Tibial artery (tissue), 4 donors: Measurements from ENCODE around the gene ADAMTS2.
A peak's percentile ranks its signal among the peaks of the same experiment; 100 is the strongest.

Source experiments
- DNase-seq, 2 donors: peaks; one replicate each; pipeline ENCODE4 v3.0.0-alpha.2; 2019
- H3K27ac ChIP-seq, 2 donors: fragments of 200-600 bp; sonication (generic) in 1 of 2; 1 replicate in 1 of 2; 2 replicates in 1 of 2; pipeline ENCODE4 v1.5.1; 2018 to 2019; ENCODE audit warnings: mild to moderate bottlenecking in 1 of 2
- H3K27me3 ChIP-seq, 2 donors: fragments of 200-600 bp; sonication (generic) in 1 of 2; one replicate each; pipeline versions ENCODE4 v1.5.1 to v1.6.0; 2016 to 2019
- H3K36me3 ChIP-seq, 3 donors: fragments of 200-600 bp; sonication (generic) in 2 of 3; one replicate each; pipeline ENCODE4 v1.5.1; 2016 to 2019; ENCODE audit warnings: mild to moderate bottlenecking in 2 of 3
- H3K4me1 ChIP-seq, 4 donors: fragments of 200-600 bp; sonication (generic) in 2 of 4; 1 replicate in 3 of 4; 2 replicates in 1 of 4; pipeline ENCODE4 v1.5.1; 2016 to 2019
- H3K4me3 ChIP-seq, 2 donors: fragments of 200-600 bp; sonication (generic) in 1 of 2; 1 replicate in 1 of 2; 2 replicates in 1 of 2; pipeline ENCODE4 v1.5.1; 2018 to 2019; ENCODE audit warnings: mild to moderate bottlenecking in 2 of 2
- H3K9me3 ChIP-seq, 3 donors: fragments of 200-600 bp; sonication (generic) in 1 of 3; one replicate each; pipeline ENCODE4 v1.5.1; 2016 to 2019
- CTCF ChIP-seq, 2 experiments: fragments of 200-600 bp in 1 of 2; fragments of 450-650 bp in 1 of 2; IDR thresholded peaks; one replicate each; pipeline ENCODE4 v1.5.1; 2017 to 2019; ENCODE audit warnings: antibody characterized with exemption in 2 of 2, mild to moderate bottlenecking in 1 of 2, moderate library complexity in 1 of 2
- intact Hi-C: fragments of 100-400 bp; cut with DNase I; formaldehyde crosslinking; loops from one replicate; pipeline ENCODE4 v1.15.0; 2023; ENCODE audit warnings: low total_unique reads

ADAMTS2 gene

GRCh38 chr5:179226696-179227095 is 118.6 kb downstream of the ADAMTS2 start:
- Histone ChIP-seq H3K9me3 (no peaks in the 10 kb centered on the region), H3K36me3 (no peaks in the 10 kb centered on the region), H3K4me3 (no peak overlapping the region), H3K4me1 (peaks cover 0 to 5% (median 0%) of the 10 kb centered on the region in 4 donors), H3K27ac (no peak overlapping the region), H3K27me3 (no peaks in the 10 kb centered on the region)
- intact Hi-C loops = no loop called here
- DNase-seq = peak; percentile 5 to 6
- no peak for TF ChIP-seq CTCF (IDR thresholded peaks at IDR 0.05)

- peak in 1 of 2 donors; percentile 37 for DNase-seq
- no peak overlapping the region for H3K27ac ChIP-seq
- no peaks in the 10 kb centered on the region for H3K9me3 ChIP-seq
- H3K4me3 ChIP-seq = no peak overlapping the region
- H3K36me3 ChIP-seq = no peaks in the 10 kb centered on the region
- intact Hi-C loops = no loop called here
- H3K4me1 ChIP-seq = peaks cover 0 to 5% (median 0%) of the 10 kb centered on the region in 4 donors
- H3K27me3 ChIP-seq = no peaks in the 10 kb centered on the region
- TF ChIP-seq CTCF (IDR thresholded peaks at IDR 0.05) = no peak
These were observed 119.9 kb downstream of the ADAMTS2 start for GRCh38 chr5:179225387-179225786.

- DNase-seq = peak in 1 of 2 donors; percentile 42
These were observed 120.5 kb downstream of the ADAMTS2 start for GRCh38 chr5:179224741-179225140.

GRCh38 chr5:179223961-179224360 is 121.3 kb downstream of the ADAMTS2 start:
- Histone ChIP-seq H3K4me3 (no peak overlapping the region), H3K27ac (no peak overlapping the region), H3K27me3 (no peaks in the 10 kb centered on the region), H3K36me3 (no peaks in the 10 kb centered on the region), H3K4me1 (peaks cover 0 to 5% (median 0%) of the 10 kb centered on the region in 4 donors), H3K9me3 (no peaks in the 10 kb centered on the region)
- peak in 1 of 2 donors; percentile 47 for DNase-seq
- no peak for TF ChIP-seq CTCF (IDR thresholded peaks at IDR 0.05)
- intact Hi-C loops = no loop called here

More at GRCh38 chr5:179224741-179225140, 120.5 kb downstream of the ADAMTS2 start:
- no peaks in the 10 kb centered on the region for H3K9me3 ChIP-seq
- H3K4me1 ChIP-seq = peaks cover 0 to 5% (median 0%) of the 10 kb centered on the region in 4 donors
- H3K4me3 ChIP-seq = no peak overlapping the region
- no peaks in the 10 kb centered on the region for H3K36me3 ChIP-seq
- intact Hi-C loops = no loop called here
- TF ChIP-seq CTCF (IDR thresholded peaks at IDR 0.05) = no peak
- no peaks in the 10 kb centered on the region for H3K27me3 ChIP-seq
- no peak overlapping the region for H3K27ac ChIP-seq

- no peaks in the 10 kb centered on the region for H3K36me3 ChIP-seq
- H3K27ac ChIP-seq = no peak overlapping the region
- H3K4me1 ChIP-seq = peaks cover 0 to 5% (median 0%) of the 10 kb centered on the region in 4 donors
- H3K9me3 ChIP-seq = no peaks in the 10 kb centered on the region
- no peaks in the 10 kb centered on the region for H3K27me3 ChIP-seq
- intact Hi-C loops = no loop called here
- no peak overlapping the region for H3K4me3 ChIP-seq
- no peak for DNase-seq
- no peak for TF ChIP-seq CTCF (IDR thresholded peaks at IDR 0.05)
These were observed 121.7 kb downstream of the ADAMTS2 start for GRCh38 chr5:179223528-179223927.
